NK-92 (cell line): ENCODE data around the gene MARCHF10.

Source experiments
- DNase-seq: peaks from one replicate; lab custom pipeline; 2025; ENCODE audit not compliant: unreplicated experiment; lab: John Stamatoyannopoulos, UW

The MARCHF10 gene

GRCh38 chr17:62664336-62665120 is 143.6 kb downstream of the MARCHF10 start:
- DNase-seq: no peak

- no peak for DNase-seq
Measured at GRCh38 chr17:62663304-62663703, 144.8 kb downstream of the MARCHF10 start.

GRCh38 chr17:62662855-62663254 is 145.3 kb downstream of the MARCHF10 start:
- DNase-seq: no peak

GRCh38 chr17:62661337-62661736 is 146.8 kb downstream of the MARCHF10 start:
- no peak for DNase-seq

GRCh38 chr17:62660629-62661118 is 147.4 kb downstream of the MARCHF10 start:
- DNase-seq: no peak

- no peak for DNase-seq
Measured at GRCh38 chr17:62658136-62658920, 149.8 kb downstream of the MARCHF10 start.

GRCh38 chr17:62657690-62658089 is 150.4 kb downstream of the MARCHF10 start:
- no peak for DNase-seq

GRCh38 chr17:62657145-62657665 is 150.9 kb downstream of the MARCHF10 start:
- no peak for DNase-seq

GRCh38 chr17:62656446-62656845 is 151.7 kb downstream of the MARCHF10 start:
- no peak for DNase-seq

GRCh38 chr17:62655656-62656055 is 152.5 kb downstream of the MARCHF10 start:
- DNase-seq: no peak

GRCh38 chr17:62653826-62654761 is 154.0 kb downstream of the MARCHF10 start:
- no peak for DNase-seq

- no peak for DNase-seq
Measured at GRCh38 chr17:62653002-62653825, 154.9 kb downstream of the MARCHF10 start.

- no peak for DNase-seq
Measured at GRCh38 chr17:62652251-62653001, 155.7 kb downstream of the MARCHF10 start.
